PC-3 (cell line): Measurements from ENCODE around the gene ARRB1. TPM values are rescaled to one million over a fixed set of nuclear protein-coding genes. Genes with fewer than 3 reads are reported as not detected.

Experiments used
- ATAC-seq: fragments of 200-7000 bp; cut with Tn5 transposase; 2 replicates; pipeline ENCODE4 v1.9.1; 2020; ENCODE audit warnings: mild to moderate bottlenecking, moderate library complexity
- BruUV-seq: library from RNA; stranded (reverse); fragments of 400-500 nt; replicated peaks from 2 replicates; lab custom pipeline; 2021; lab: Mats Ljungman, UMichigan
- CTCF ChIA-PET: fragments of 300-600 bp; sonication (Branson Sonifier 250); formaldehyde crosslinking; loops from one replicate; lab custom pipeline; 2022; ENCODE audit warnings: antibody characterized with exemption; lab: Charles Lee
- POLR2A ChIA-PET: fragments of 300-600 bp; sonication (Branson Sonifier 250); formaldehyde crosslinking; loops from one replicate; lab custom pipeline; 2022; ENCODE audit warnings: antibody characterized with exemption; ENCODE audit not compliant: unreplicated experiment; lab: Charles Lee
- DNase-seq: peaks from one replicate; pipeline ENCODE4 v3.0.0-alpha.2; 2015
- H2AFZ ChIP-seq: fragments of 300-600 bp; sonication (generic); 2 replicates; pipeline ENCODE4 v1.6.0; 2016; ENCODE audit warnings: antibody characterized with exemption, low read length
- H3F3A ChIP-seq: fragments of 300-600 bp; sonication (generic); one replicate; pipeline ENCODE4 v1.6.0; 2017; ENCODE audit warnings: antibody characterized with exemption, low read length, control low read depth, mild to moderate bottlenecking; ENCODE audit not compliant: unreplicated experiment
- H3K27ac ChIP-seq: fragments of 300-600 bp; sonication (generic); 2 replicates; pipeline ENCODE4 v1.5.1; 2016; ENCODE audit warnings: mild to moderate bottlenecking, low read length
- H3K27me3 ChIP-seq: fragments of 300-600 bp; sonication (generic); 2 replicates; pipeline ENCODE4 v1.6.1; 2016; ENCODE audit warnings: low read length, mixed read lengths
- H3K36me3 ChIP-seq: fragments of 300-600 bp; sonication (generic); 2 replicates; pipeline ENCODE4 v1.6.1; 2016; ENCODE audit warnings: low read depth, mixed run types, low read length, mixed read lengths
- H3K4me1 ChIP-seq: fragments of 300-600 bp; sonication (generic); 2 replicates; pipeline ENCODE4 v1.5.1; 2016; ENCODE audit warnings: low read length; ENCODE audit not compliant: insufficient read depth
- H3K4me2 ChIP-seq: fragments of 300-600 bp; sonication (generic); 2 replicates; pipeline ENCODE4 v1.6.0; 2016; ENCODE audit warnings: low read length
- H3K4me3 ChIP-seq: fragments of 300-600 bp; sonication (generic); 2 replicates; pipeline ENCODE4 v1.5.1; 2016; ENCODE audit warnings: mild to moderate bottlenecking, low read length, mixed read lengths
- H3K79me2 ChIP-seq: fragments of 300-600 bp; sonication (generic); 2 replicates; pipeline ENCODE4 v1.6.1; 2017; ENCODE audit warnings: low read length, mixed read lengths
- H3K9ac ChIP-seq: fragments of 300-600 bp; sonication (generic); 2 replicates; pipeline ENCODE4 v1.6.0; 2016; ENCODE audit warnings: mild to moderate bottlenecking, low read length
- H3K9me2 ChIP-seq: fragments of 300-600 bp; sonication (generic); replicated peaks from 2 replicates; pipeline ENCODE4 v1.6.1; 2016; ENCODE audit warnings: mixed run types, low read length, mixed read lengths
- H3K9me3 ChIP-seq: fragments of 300-600 bp; sonication (generic); 2 replicates; pipeline ENCODE4 v1.6.1; 2016; ENCODE audit warnings: low read length, mixed read lengths
- H4K20me1 ChIP-seq: fragments of 300-600 bp; sonication (generic); 2 replicates; pipeline ENCODE4 v1.6.1; 2016; ENCODE audit warnings: low read length, mixed read lengths
- EZH2 ChIP-seq: fragments of 300-600 bp; sonication (generic); IDR thresholded peaks from one replicate; pipeline ENCODE4 v1.6.1; 2017; ENCODE audit warnings: antibody characterized with exemption, mild to moderate bottlenecking, low read length; ENCODE audit not compliant: unreplicated experiment
- EZH2phosphoT487 ChIP-seq: fragments of 300-600 bp; sonication (generic); IDR thresholded peaks from 2 replicates; pipeline ENCODE4 v1.6.1; 2018; ENCODE audit warnings: mild to moderate bottlenecking, antibody characterized with exemption, low read length, borderline replicate concordance
- intact Hi-C: fragments of 100-400 bp; cut with micrococcal nuclease; formaldehyde crosslinking; loops from 2 replicates; pipeline ENCODE4 v1.9.0; 2023
- total RNA-seq: library from RNA; depleted of rRNA; stranded (reverse); fragments of >200 nt; gene quantifications from 2 replicates; pipeline ENCODE4 v1.2.3, GENCODE V29; 2014
- TF ChIP-seq, protein P1 (sequence below): fragments of 300-600 bp; sonication (generic); conservative IDR thresholded peaks from 2 replicates; pipeline ENCODE4 v1.5.1; 2017; ENCODE audit warnings: antibody characterized with exemption, low read depth, mild to moderate bottlenecking, low read length

The ARRB1 gene
- total RNA-seq, 1 experiment from 2014 or later: 19.1 TPM

DNA sequence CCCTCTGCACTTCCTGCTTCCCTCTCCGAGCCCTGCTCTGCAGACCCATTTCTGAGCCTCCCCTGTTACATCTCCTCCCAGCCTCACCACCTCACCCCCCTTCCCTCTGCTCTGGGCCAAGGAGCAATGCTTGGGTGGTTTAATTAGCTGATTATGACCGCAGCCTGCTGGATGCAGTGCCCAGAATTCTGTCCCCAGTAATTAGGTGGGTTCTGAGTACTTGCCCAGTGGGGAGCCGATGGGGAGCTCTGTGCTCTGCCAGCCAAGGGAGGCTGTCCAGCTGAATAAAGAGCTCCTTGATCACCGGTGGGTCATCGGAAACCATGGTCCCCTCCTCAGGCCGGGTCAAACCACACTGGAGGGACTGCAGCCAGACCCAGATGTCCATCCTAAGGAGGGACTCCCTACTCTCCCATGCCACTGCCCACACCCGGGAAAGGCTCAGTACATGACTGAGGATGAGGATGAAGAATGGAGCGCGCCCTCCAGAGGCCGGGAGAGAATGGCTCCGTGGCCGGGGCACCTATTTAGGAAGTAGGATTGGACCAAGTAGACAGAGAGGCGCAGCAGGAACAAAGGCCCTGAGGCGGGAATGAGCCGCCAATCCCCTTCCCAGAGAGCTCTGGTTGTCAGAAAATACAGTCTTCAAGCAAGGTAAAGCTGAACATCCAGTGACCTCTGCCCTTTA lies 9.1 kb downstream of the ARRB1 start:
- Histone ChIP-seq H3F3A (no peaks in the 10 kb centered on the region), H3K27ac (no peak overlapping the region), H3K9me3 (no peaks in the 10 kb centered on the region), H3K9ac (no peak overlapping the region), H3K4me2 (no peak overlapping the region), H2AFZ (no peak overlapping the region), H3K27me3 (no peaks in the 10 kb centered on the region), H3K79me2 (no peaks in the 10 kb centered on the region), H3K4me3 (no peak overlapping the region), H3K36me3 (no peaks in the 10 kb centered on the region), H3K9me2 (no peaks in the 10 kb centered on the region), H4K20me1 (no peaks in the 10 kb centered on the region), H3K4me1 (peaks cover 24% of the 10 kb centered on the region)
- BruUV-seq: no TSS peak
- no peak for TF ChIP-seq EZH2phosphoT487
- TF ChIP-seq, protein P1, sequence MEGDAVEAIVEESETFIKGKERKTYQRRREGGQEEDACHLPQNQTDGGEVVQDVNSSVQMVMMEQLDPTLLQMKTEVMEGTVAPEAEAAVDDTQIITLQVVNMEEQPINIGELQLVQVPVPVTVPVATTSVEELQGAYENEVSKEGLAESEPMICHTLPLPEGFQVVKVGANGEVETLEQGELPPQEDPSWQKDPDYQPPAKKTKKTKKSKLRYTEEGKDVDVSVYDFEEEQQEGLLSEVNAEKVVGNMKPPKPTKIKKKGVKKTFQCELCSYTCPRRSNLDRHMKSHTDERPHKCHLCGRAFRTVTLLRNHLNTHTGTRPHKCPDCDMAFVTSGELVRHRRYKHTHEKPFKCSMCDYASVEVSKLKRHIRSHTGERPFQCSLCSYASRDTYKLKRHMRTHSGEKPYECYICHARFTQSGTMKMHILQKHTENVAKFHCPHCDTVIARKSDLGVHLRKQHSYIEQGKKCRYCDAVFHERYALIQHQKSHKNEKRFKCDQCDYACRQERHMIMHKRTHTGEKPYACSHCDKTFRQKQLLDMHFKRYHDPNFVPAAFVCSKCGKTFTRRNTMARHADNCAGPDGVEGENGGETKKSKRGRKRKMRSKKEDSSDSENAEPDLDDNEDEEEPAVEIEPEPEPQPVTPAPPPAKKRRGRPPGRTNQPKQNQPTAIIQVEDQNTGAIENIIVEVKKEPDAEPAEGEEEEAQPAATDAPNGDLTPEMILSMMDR: peak; percentile 17; the same call in 1 of the 2 replicates
- ChIA-PET CTCF (no interaction called here), POLR2A (no interaction called here)
- DNase-seq: no peak
- ATAC-seq: no peak
- intact Hi-C loops: no loop called here

DNA sequence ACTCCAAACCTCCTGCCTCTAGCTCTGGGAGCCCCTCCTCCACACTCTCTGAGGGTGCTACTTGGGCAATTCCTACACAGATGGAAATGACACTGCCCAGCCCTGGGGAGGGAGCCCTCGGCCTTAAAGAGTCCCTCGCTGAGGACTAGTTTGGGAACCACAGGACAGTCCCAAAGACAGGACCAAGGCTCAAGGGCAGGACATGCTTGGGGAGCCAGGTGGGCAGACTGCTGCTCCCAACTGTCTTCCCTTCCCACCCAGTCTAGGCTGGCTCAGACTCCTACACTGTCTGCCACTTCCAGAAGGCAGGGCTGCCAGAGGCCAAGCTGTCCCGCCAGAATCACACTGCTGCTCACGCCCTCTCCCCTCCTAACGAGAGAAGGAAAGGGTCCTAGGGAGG lies 9.8 kb downstream of the ARRB1 start:
- Histone ChIP-seq H3K9me3 (no peaks in the 10 kb centered on the region), H3K27me3 (no peaks in the 10 kb centered on the region), H3K9me2 (no peaks in the 10 kb centered on the region), H3F3A (no peaks in the 10 kb centered on the region), H4K20me1 (no peaks in the 10 kb centered on the region), H3K36me3 (no peaks in the 10 kb centered on the region), H3K79me2 (no peaks in the 10 kb centered on the region), H2AFZ (no peak overlapping the region), H3K4me3 (no peak overlapping the region), H3K4me1 (peaks cover 29% of the 10 kb centered on the region), H3K4me2 (no peak overlapping the region), H3K9ac (no peak overlapping the region), H3K27ac (no peak overlapping the region)
- no TSS peak for BruUV-seq
- ChIA-PET CTCF (no interaction called here), POLR2A (interaction anchor here (0.7 kb wide), 1 partner anchor 77 kb away, joined by 4 read pairs; no protein-coding TSS in a partner anchor)
- no peak for TF ChIP-seq EZH2
- TF ChIP-seq EZH2phosphoT487: no peak
- TF ChIP-seq, protein P1: no peak
- intact Hi-C loops: no loop called here
- DNase-seq: no peak
- ATAC-seq: no peak

DNA sequence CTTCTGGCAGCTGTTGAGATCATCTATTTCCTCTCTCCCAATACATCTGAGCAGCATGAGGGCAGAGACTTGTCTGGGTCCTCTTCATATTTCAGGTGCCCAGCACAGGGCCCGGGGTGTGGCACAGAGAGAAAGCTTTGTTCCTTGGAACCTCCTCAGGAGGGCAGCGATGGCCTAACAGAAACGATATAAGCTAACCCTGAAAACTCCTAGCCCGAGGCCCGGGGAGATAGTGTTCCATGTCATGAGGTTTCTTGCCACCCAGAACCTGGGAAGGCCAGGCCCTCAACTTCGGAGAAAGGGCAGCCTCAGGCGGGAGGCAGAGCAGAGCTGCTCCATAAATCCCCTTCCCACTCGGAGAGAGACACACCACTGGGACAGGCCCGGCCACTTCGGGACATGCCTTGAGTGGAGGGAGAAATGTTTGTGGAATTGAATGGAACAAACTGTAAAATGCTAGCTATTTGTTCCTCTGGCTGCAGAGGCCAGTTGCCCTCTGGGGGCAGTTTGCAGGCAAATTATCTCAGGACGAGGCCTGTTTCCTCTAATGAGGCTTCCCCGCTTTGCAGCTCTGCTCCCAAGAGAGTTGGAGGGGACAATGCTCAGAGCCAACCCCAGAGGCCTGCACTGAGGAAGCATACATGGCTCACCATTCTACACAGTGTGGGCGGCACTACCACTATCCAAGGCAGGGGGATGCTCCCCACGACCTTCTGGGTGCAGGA lies 11.6 kb downstream of the ARRB1 start:
- no peak overlapping the region for H3K27ac ChIP-seq

More for the DNA sequence above, 11.6 kb downstream of the ARRB1 start:
- H3F3A ChIP-seq: no peaks in the 10 kb centered on the region
- H3K4me1 ChIP-seq: peaks cover 27% of the 10 kb centered on the region
- H3K4me3 ChIP-seq: no peak overlapping the region
- no peak for TF ChIP-seq EZH2phosphoT487
- TF ChIP-seq, protein P1: peak; percentile 35
- H3K79me2 ChIP-seq: no peaks in the 10 kb centered on the region
- intact Hi-C loops: no loop called here
- H3K9me2 ChIP-seq: no peaks in the 10 kb centered on the region
- peak overlapping the region; percentile 17 for H3K4me2 ChIP-seq
- CTCF ChIA-PET: interaction anchor here (0.6 kb wide), 1 partner anchor 28 kb away, joined by 3 read pairs; no protein-coding TSS in a partner anchor
- H3K36me3 ChIP-seq: no peaks in the 10 kb centered on the region
- H2AFZ ChIP-seq: no peak overlapping the region
- POLR2A ChIA-PET: no interaction called here
- DNase-seq (no peak), ATAC-seq (peak; percentile 25; the same call in 1 of the 2 replicates)
- H3K9me3 ChIP-seq: no peaks in the 10 kb centered on the region
- H4K20me1 ChIP-seq: no peaks in the 10 kb centered on the region
- no peak overlapping the region for H3K9ac ChIP-seq
- H3K27me3 ChIP-seq: no peaks in the 10 kb centered on the region
- no TSS peak for BruUV-seq
